ENCODE measurements around the gene FOXO1.

Gene FOXO1

GRCh38 chr13:40666933-40667621, 636 bp upstream of the FOXO1 start:
- DNase-seq (ENCODE audit: low read depth) = no peak
- TF ChIP-seq CTCF (IDR thresholded peaks at IDR 0.05; ENCODE audit: insufficient read depth, low read depth, low read length, missing control alignments) = no peak
- H3K4me3 ChIP-seq (ENCODE audit: low read depth, low read length) = peak overlapping the region; percentile 75

- TF ChIP-seq CTCF (IDR thresholded peaks at IDR 0.05; ENCODE audit: insufficient read depth, low read depth, low read length, missing control alignments) = no peak
- peak overlapping the region; percentile 95 for H3K4me3 ChIP-seq (ENCODE audit: low read depth, low read length)
- DNase-seq (ENCODE audit: low read depth) = peak; percentile 65
Measured at GRCh38 chr13:40665126-40666044, 1.1 kb downstream of the FOXO1 start.

- peak; percentile 80 for DNase-seq (ENCODE audit: low read depth)
- peak overlapping the region; percentile 60 for H3K4me3 ChIP-seq (ENCODE audit: low read depth, low read length)
- TF ChIP-seq CTCF (IDR thresholded peaks at IDR 0.05; ENCODE audit: insufficient read depth, low read depth, low read length, missing control alignments) = no peak
Measured at GRCh38 chr13:40664350-40665125, 1.9 kb downstream of the FOXO1 start.

GRCh38 chr13:40664100-40664349, 2.4 kb downstream of the FOXO1 start:
- DNase-seq (ENCODE audit: low read depth) = peak; percentile 90
- peak overlapping the region; percentile 60 for H3K4me3 ChIP-seq (ENCODE audit: low read depth, low read length)

GRCh38 chr13:40662866-40663265, 3.6 kb downstream of the FOXO1 start:
- DNase-seq (ENCODE audit: low read depth) = peak; percentile 84
- TF ChIP-seq CTCF (IDR thresholded peaks at IDR 0.05; ENCODE audit: insufficient read depth, low read depth, low read length, missing control alignments) = no peak
- H3K4me3 ChIP-seq (ENCODE audit: low read depth, low read length) = peak overlapping the region; percentile 60

GRCh38 chr13:40661875-40662665, 4.4 kb downstream of the FOXO1 start:
- TF ChIP-seq CTCF (IDR thresholded peaks at IDR 0.05; ENCODE audit: insufficient read depth, low read depth, low read length, missing control alignments) = no peak
- DNase-seq (ENCODE audit: low read depth) = peak; percentile 50
- peak overlapping the region; percentile 60 for H3K4me3 ChIP-seq (ENCODE audit: low read depth, low read length)
